ENCODE data around the gene PTPRN2.

DNA sequence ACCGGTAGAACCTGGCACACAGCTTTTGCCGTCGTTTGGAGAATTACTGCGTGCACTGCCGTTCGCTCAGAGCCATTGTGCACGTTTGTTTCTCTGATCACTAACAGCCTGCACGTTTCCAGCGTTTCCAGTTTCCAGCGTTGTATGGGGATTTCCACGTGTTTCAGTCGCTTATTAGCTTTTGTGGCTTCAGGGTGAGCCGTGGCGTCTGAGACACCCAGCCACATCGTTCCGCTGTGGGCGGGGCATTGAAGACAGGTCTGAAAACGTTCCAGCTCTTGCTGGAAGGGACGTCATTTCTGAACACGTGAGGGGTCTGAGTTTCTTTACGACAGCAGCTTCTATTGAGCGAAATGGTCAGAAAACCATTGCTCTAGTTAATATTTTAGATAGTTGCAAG is 1086.0 kb downstream of the PTPRN2 start:
- no peak for TF ChIP-seq POLR2A (IDR thresholded peaks at IDR 0.05)
- TF ChIP-seq, protein P1, sequence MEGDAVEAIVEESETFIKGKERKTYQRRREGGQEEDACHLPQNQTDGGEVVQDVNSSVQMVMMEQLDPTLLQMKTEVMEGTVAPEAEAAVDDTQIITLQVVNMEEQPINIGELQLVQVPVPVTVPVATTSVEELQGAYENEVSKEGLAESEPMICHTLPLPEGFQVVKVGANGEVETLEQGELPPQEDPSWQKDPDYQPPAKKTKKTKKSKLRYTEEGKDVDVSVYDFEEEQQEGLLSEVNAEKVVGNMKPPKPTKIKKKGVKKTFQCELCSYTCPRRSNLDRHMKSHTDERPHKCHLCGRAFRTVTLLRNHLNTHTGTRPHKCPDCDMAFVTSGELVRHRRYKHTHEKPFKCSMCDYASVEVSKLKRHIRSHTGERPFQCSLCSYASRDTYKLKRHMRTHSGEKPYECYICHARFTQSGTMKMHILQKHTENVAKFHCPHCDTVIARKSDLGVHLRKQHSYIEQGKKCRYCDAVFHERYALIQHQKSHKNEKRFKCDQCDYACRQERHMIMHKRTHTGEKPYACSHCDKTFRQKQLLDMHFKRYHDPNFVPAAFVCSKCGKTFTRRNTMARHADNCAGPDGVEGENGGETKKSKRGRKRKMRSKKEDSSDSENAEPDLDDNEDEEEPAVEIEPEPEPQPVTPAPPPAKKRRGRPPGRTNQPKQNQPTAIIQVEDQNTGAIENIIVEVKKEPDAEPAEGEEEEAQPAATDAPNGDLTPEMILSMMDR (IDR thresholded peaks at IDR 0.05), result no peak
